ENCODE data around the gene MALSU1. TPM values are rescaled to one million over a fixed set of nuclear protein-coding genes. Genes with fewer than 3 reads are reported as not detected.

The MALSU1 gene
- total and polyA plus RNA-seq, 4 donors: 26.8 to 51.7 (median 45.1) TPM

GRCh38 chr7:23291957-23292560, 7.1 kb upstream of the MALSU1 start:
- DNase-seq (no peak), ATAC-seq (ENCODE audit: insufficient read depth, low FRiP score) (no peak)
- Histone ChIP-seq H3K9ac (ENCODE audit: insufficient read depth in 1 of 2, low read length in 2 of 2) (no peak overlapping the region), H3K27ac (ENCODE audit: low read depth in 1 of 2, low read length in 1 of 2) (no peak overlapping the region), H3K4me3 (no peak overlapping the region), H3K9me3 (ENCODE audit: control insufficient read depth in 4 of 4, insufficient read depth in 3 of 4, low read length in 3 of 4) (no peaks in the 10 kb centered on the region), H3K36me3 (ENCODE audit: control insufficient read depth in 4 of 4, insufficient read depth in 4 of 4, low read length in 4 of 4) (no peaks in the 10 kb centered on the region), H3K27me3 (ENCODE audit: control insufficient read depth in 3 of 3, insufficient read depth in 3 of 3, low read length in 2 of 3) (no peaks in the 10 kb centered on the region), H3K4me1 (ENCODE audit: control insufficient read depth in 5 of 5, insufficient read depth in 5 of 5, low read length in 5 of 5) (no peaks in the 10 kb centered on the region)
- 69 to 72% methylated on average over 3 of the region's 3 CpGs for WGBS, 2 donors
- no peak for TF ChIP-seq CTCF (IDR thresholded peaks at IDR 0.05; ENCODE audit: control extremely low read depth, extremely low read depth)

GRCh38 chr7:23292623-23293022, 6.5 kb upstream of the MALSU1 start:
- Histone ChIP-seq H3K36me3 (ENCODE audit: control insufficient read depth in 4 of 4, insufficient read depth in 4 of 4, low read length in 4 of 4) (no peaks in the 10 kb centered on the region), H3K9ac (ENCODE audit: insufficient read depth in 1 of 2, low read length in 2 of 2) (no peak overlapping the region), H3K27ac (ENCODE audit: low read depth in 1 of 2, low read length in 1 of 2) (no peak overlapping the region), H3K4me3 (no peak overlapping the region), H3K9me3 (ENCODE audit: control insufficient read depth in 4 of 4, insufficient read depth in 3 of 4, low read length in 3 of 4) (no peaks in the 10 kb centered on the region), H3K27me3 (ENCODE audit: control insufficient read depth in 3 of 3, insufficient read depth in 3 of 3, low read length in 2 of 3) (no peaks in the 10 kb centered on the region), H3K4me1 (ENCODE audit: control insufficient read depth in 5 of 5, insufficient read depth in 5 of 5, low read length in 5 of 5) (no peaks in the 10 kb centered on the region)
- no peak for ATAC-seq (ENCODE audit: insufficient read depth, low FRiP score)
- no peak for TF ChIP-seq CTCF (IDR thresholded peaks at IDR 0.05; ENCODE audit: control extremely low read depth, extremely low read depth)
- 96 to 98% methylated on average over 4 of the region's 4 CpGs for WGBS, 2 donors
- DNase-seq: no peak

- no peaks in the 10 kb centered on the region for H3K9me3 ChIP-seq (ENCODE audit: control insufficient read depth in 4 of 4, insufficient read depth in 3 of 4, low read length in 3 of 4)
- WGBS, 2 donors: 91 to 94% methylated on average over 12 of the region's 12 CpGs
- no peak overlapping the region for H3K27ac ChIP-seq (ENCODE audit: low read depth in 1 of 2, low read length in 1 of 2)
Measured at GRCh38 chr7:23293500-23294073, 5.6 kb upstream of the MALSU1 start.

More at GRCh38 chr7:23293500-23294073, 5.6 kb upstream of the MALSU1 start:
- Histone ChIP-seq H3K27me3 (ENCODE audit: control insufficient read depth in 3 of 3, insufficient read depth in 3 of 3, low read length in 2 of 3) (no peaks in the 10 kb centered on the region), H3K4me1 (ENCODE audit: control insufficient read depth in 5 of 5, insufficient read depth in 5 of 5, low read length in 5 of 5) (peaks cover 0 to 3% (median 0%) of the 10 kb centered on the region in 5 donors), H3K36me3 (ENCODE audit: control insufficient read depth in 4 of 4, insufficient read depth in 4 of 4, low read length in 4 of 4) (no peaks in the 10 kb centered on the region), H3K9ac (ENCODE audit: insufficient read depth in 1 of 2, low read length in 2 of 2) (no peak overlapping the region), H3K4me3 (no peak overlapping the region)
- no peak for TF ChIP-seq CTCF (IDR thresholded peaks at IDR 0.05; ENCODE audit: control extremely low read depth, extremely low read depth)
- DNase-seq (no peak), ATAC-seq (ENCODE audit: insufficient read depth, low FRiP score) (no peak)

Measured in lung (tissue), 12 donors.